Gastrocnemius medialis (tissue), 4 donors: Measurements from ENCODE around the gene PDRG1.

ENCODE experiments used
- CTCF ChIP-seq, 5 experiments: fragments of 450-650 bp in 3 of 5; fragments of 200-600 bp in 2 of 5; sonication (generic) in 2 of 5; IDR thresholded peaks in 4 of 5; conservative IDR thresholded peaks in 1 of 5; 1 replicate in 4 of 5; 2 replicates in 1 of 5; pipeline ENCODE4 v1.5.1; 2016 to 2019; ENCODE audit warnings: antibody characterized with exemption in 5 of 5, mild to moderate bottlenecking in 3 of 5, moderate library complexity in 3 of 5
- POLR2A ChIP-seq, 2 donors: fragments of 450-650 bp; IDR thresholded peaks; one replicate each; pipeline ENCODE4 v1.6.1; 2017; ENCODE audit warnings: antibody characterized with exemption in 2 of 2, mild to moderate bottlenecking in 2 of 2, moderate library complexity in 2 of 2

- no peak for TF ChIP-seq CTCF (IDR thresholded peaks at IDR 0.05 in 4 of 5, conservative IDR thresholded peaks at IDR 0.05 in 1 of 5)
- TF ChIP-seq POLR2A (IDR thresholded peaks at IDR 0.05) = no peak
Observed at GRCh38 chr20:31974951-31975487, 23.2 kb upstream of the PDRG1 start.
